Esophagus (tissue), 2 donors: ENCODE data around the gene CDH8. TPM values are rescaled to one million over a fixed set of nuclear protein-coding genes. Genes with fewer than 3 reads are reported as not detected.

Experiments used
- H3K27ac ChIP-seq, 2 donors: one replicate each; pipeline ENCODE4 v1.5.1; 2013; ENCODE audit warnings: low read depth in 2 of 2, mild to moderate bottlenecking in 2 of 2, inconsistent platforms in 1 of 2, low read length in 1 of 2, moderate library complexity in 1 of 2
- H3K27me3 ChIP-seq, 2 donors: one replicate each; pipeline ENCODE4 v1.6.1; 2013; ENCODE audit warnings: low read length in 2 of 2, control low read depth in 1 of 2, mild to moderate bottlenecking in 1 of 2; ENCODE audit not compliant: insufficient read depth in 2 of 2, control insufficient read depth in 1 of 2
- H3K36me3 ChIP-seq, 2 donors: one replicate each; pipeline ENCODE4 v1.6.1; 2013; ENCODE audit warnings: low read length in 1 of 2; ENCODE audit not compliant: control insufficient read depth in 2 of 2, insufficient read depth in 2 of 2
- H3K4me1 ChIP-seq, 2 donors: one replicate each; pipeline ENCODE4 v1.6.1; 2013; ENCODE audit warnings: low read length in 1 of 2; ENCODE audit not compliant: control insufficient read depth in 2 of 2, insufficient read depth in 2 of 2
- H3K4me3 ChIP-seq, 2 donors: one replicate each; pipeline ENCODE4 v1.5.1; 2013; ENCODE audit warnings: low read length in 2 of 2, mild to moderate bottlenecking in 2 of 2, low read depth in 1 of 2, moderate library complexity in 1 of 2
- H3K9me3 ChIP-seq, 2 donors: one replicate each; pipeline ENCODE4 v1.6.1; 2013; ENCODE audit warnings: mild to moderate bottlenecking in 2 of 2, low read depth in 1 of 2, low read length in 1 of 2, moderate library complexity in 1 of 2; ENCODE audit not compliant: control insufficient read depth in 2 of 2, insufficient read depth in 1 of 2
- WGBS, 2 donors: extraction: QIAGEN DNeasy Blood & Tissue Kit; methylation state at CpG; one replicate each; pipeline ENCODE4 v1.1.7; 2013; 5-methylcytosine and 5-hydroxymethylcytosine counted together
- polyA plus RNA-seq, 2 donors: library from polyadenylated mRNA; stranded (reverse); fragments of 200-250 nt; gene quantifications; one replicate each; pipeline ENCODE4 v1.2.3, GENCODE V29; 2013
- donor health status: healthy with polysubstance abuse.
- donor health status: Bipolar disorder and iron deficiency.

The CDH8 gene
- polyA plus RNA-seq, 2 donors = 0.14 to 0.15 TPM

DNA sequence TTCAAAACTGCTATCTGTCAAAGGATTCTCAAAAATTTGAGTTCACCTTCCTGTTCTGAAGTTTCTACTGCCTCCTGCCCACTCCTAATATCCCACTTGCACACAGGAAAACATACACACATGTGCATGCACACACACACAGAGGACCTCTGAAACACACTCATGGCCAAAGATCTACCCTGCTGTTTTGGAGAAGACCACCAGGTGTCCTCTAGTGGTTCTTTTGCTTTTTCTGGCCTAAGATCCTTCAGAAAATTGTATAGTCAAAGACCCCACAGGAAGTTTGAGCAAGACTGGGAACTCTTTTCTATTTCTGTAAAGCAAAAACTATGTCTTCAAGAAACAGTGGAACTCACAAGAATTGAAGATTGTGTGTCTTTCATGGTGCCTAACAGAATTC lies 90.2 kb downstream of the CDH8 start:
- no peaks in the 10 kb centered on the region for H3K4me1 ChIP-seq
- H3K4me3 ChIP-seq = no peak overlapping the region
- H3K36me3 ChIP-seq = no peaks in the 10 kb centered on the region
- peaks cover 0 to 6% of the 10 kb centered on the region in 2 donors for H3K9me3 ChIP-seq
- H3K27me3 ChIP-seq = no peaks in the 10 kb centered on the region
- H3K27ac ChIP-seq = no peak overlapping the region

DNA sequence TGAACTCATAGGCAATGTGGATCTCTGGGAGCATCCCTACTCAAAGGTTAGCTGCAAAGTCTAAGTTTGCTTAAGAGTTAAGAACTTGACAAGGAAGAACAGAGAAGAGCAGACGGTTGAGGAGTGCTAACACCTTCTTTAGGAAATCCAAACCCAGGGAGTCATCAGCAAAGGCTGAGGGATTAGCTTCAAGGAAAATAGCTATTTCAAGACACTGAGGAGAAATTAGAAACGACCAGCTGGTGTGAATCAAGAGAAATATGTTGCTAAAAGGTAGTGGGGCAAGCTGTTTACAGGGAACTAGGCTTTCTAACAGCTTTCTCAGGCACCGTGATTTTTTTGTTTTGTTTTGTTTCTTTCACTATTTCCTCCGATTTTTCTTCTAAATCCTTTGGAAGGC lies 90.7 kb downstream of the CDH8 start:
- H3K27ac ChIP-seq = no peak overlapping the region
- H3K4me3 ChIP-seq = no peak overlapping the region
- no peaks in the 10 kb centered on the region for H3K4me1 ChIP-seq
- 41% methylated on average over 4 of the region's 4 CpGs for WGBS, 2 donors
- peaks cover 0 to 6% of the 10 kb centered on the region in 2 donors for H3K9me3 ChIP-seq
- no peaks in the 10 kb centered on the region for H3K36me3 ChIP-seq
- H3K27me3 ChIP-seq = no peaks in the 10 kb centered on the region

- H3K9me3 ChIP-seq = peaks cover 0 to 6% of the 10 kb centered on the region in 2 donors
- WGBS, 2 donors = 45 to 59% methylated on average over 3 of the region's 3 CpGs
- no peaks in the 10 kb centered on the region for H3K27me3 ChIP-seq
Observed at GRCh38 chr16:61944004-61944403, 92.2 kb downstream of the CDH8 start.

DNA sequence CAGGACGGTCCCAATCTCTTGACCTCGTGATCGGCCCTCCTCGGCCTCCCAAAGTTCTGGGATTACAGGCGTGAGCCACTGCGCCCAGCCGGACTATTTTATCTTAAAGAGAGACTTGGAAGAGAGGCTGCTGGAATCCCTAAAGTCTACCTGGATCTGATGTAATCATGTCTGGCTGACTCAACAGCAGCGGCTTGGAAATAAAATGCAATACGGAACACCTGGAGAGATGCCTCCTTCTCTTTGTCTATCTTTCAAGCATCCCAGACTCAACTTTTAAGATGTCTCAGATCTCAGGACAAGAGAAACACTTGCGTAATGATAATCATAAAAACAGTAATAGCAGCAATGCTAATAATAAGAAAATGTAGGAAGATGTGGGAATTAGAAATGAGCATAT lies 95.6 kb downstream of the CDH8 start:
- H3K36me3 ChIP-seq = no peaks in the 10 kb centered on the region
- no peak overlapping the region for H3K4me3 ChIP-seq
- WGBS, 2 donors = 88 to 93% methylated on average over 10 of the region's 10 CpGs
- H3K27ac ChIP-seq = no peak overlapping the region
- H3K4me1 ChIP-seq = no peaks in the 10 kb centered on the region
- peaks cover 0 to 6% of the 10 kb centered on the region in 2 donors for H3K9me3 ChIP-seq
- no peaks in the 10 kb centered on the region for H3K27me3 ChIP-seq

More at GRCh38 chr16:61944004-61944403, 92.2 kb downstream of the CDH8 start:
- Histone ChIP-seq H3K4me1 (no peaks in the 10 kb centered on the region), H3K27ac (no peak overlapping the region), H3K4me3 (no peak overlapping the region), H3K36me3 (no peaks in the 10 kb centered on the region)

GRCh38 chr16:61937646-61938045 lies 98.6 kb downstream of the CDH8 start:
- Histone ChIP-seq H3K4me1 (no peaks in the 10 kb centered on the region), H3K9me3 (peaks cover 0 to 3% of the 10 kb centered on the region in 2 donors), H3K36me3 (no peaks in the 10 kb centered on the region), H3K4me3 (no peak overlapping the region), H3K27me3 (no peaks in the 10 kb centered on the region), H3K27ac (no peak overlapping the region)

- WGBS, 2 donors = 78 to 85% methylated on average over 2 of the region's 2 CpGs
- Histone ChIP-seq H3K9me3 (no peaks in the 10 kb centered on the region), H3K4me1 (no peaks in the 10 kb centered on the region), H3K27ac (no peak overlapping the region), H3K27me3 (no peaks in the 10 kb centered on the region), H3K36me3 (no peaks in the 10 kb centered on the region), H3K4me3 (no peak overlapping the region)
Observed at GRCh38 chr16:61936522-61936921, 99.7 kb downstream of the CDH8 start.

DNA sequence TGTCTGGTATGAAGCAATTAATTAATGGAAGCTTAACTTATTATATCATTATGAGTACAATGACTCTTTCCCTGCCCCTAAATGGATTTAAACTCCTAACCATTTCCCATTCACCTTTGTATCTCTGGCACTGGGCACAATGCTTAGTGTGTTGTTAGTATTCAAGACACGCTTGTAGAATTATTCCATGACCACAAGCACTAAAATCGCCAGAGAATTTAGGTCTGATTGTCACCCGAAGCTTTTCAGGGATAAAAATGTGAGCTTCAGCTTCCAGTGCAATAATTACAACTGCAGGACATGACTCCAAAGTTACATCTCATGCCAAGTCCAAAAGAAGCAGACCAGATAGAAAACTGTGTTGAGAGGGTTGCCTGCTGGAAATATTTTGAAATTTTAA lies 101.6 kb downstream of the CDH8 start:
- H3K4me1 ChIP-seq = no peaks in the 10 kb centered on the region
- H3K27me3 ChIP-seq = no peaks in the 10 kb centered on the region
- WGBS, 2 donors = 67 to 73% methylated on average over 3 of the region's 3 CpGs
- H3K27ac ChIP-seq = no peak overlapping the region
- H3K4me3 ChIP-seq = no peak overlapping the region
- no peaks in the 10 kb centered on the region for H3K9me3 ChIP-seq
- H3K36me3 ChIP-seq = no peaks in the 10 kb centered on the region

GRCh38 chr16:61929776-61930175 lies 106.5 kb downstream of the CDH8 start:
- H3K36me3 ChIP-seq = no peaks in the 10 kb centered on the region
- 71 to 81% methylated on average over 1 of the region's 1 CpG for WGBS, 2 donors
- no peaks in the 10 kb centered on the region for H3K27me3 ChIP-seq
- H3K9me3 ChIP-seq = no peaks in the 10 kb centered on the region
- H3K4me1 ChIP-seq = no peaks in the 10 kb centered on the region
- H3K4me3 ChIP-seq = no peak overlapping the region
- no peak overlapping the region for H3K27ac ChIP-seq

DNA sequence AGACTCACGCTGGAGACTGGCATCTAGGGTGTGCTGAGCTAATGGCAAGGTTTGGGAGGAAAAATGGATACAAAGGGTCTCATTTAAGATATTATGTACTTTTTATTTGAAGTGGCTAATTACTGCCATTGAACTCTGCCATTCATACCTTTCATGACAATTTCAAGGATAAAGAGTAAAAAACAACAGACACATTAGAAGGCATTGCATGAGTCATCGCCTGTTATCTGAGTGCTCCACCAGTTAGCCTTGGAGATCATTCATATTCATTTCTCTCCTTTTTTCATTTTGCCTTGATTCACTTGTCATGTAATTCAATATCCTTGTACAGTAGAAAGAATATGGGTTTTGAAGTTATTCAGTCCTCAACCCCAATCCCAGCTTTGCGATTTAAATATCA lies 109.5 kb downstream of the CDH8 start:
- Histone ChIP-seq H3K36me3 (no peaks in the 10 kb centered on the region), H3K4me3 (no peak overlapping the region), H3K9me3 (no peaks in the 10 kb centered on the region), H3K4me1 (no peaks in the 10 kb centered on the region), H3K27me3 (no peaks in the 10 kb centered on the region), H3K27ac (no peak overlapping the region)
- 79 to 84% methylated on average over 3 of the region's 3 CpGs for WGBS, 2 donors

DNA sequence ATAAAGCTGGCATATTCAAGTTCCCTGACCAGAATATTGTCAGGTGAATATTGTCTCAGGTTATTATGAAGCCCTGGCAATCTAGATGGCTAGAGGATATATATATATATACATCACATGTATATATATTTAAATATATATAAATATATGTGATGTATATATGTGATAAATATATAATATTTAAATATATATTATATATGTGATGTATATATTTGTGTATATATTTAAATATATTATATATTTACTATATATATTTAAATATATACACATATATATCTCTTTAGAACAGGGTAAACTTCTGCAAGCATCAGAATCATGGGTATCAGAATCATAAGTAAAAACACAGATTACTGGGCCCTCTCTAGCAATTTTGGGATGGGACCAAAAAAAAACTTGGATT lies 112.6 kb downstream of the CDH8 start:
- no peak overlapping the region for H3K4me3 ChIP-seq
- no peaks in the 10 kb centered on the region for H3K36me3 ChIP-seq
- no peaks in the 10 kb centered on the region for H3K9me3 ChIP-seq
- no peaks in the 10 kb centered on the region for H3K4me1 ChIP-seq
- H3K27me3 ChIP-seq = no peaks in the 10 kb centered on the region
- no peak overlapping the region for H3K27ac ChIP-seq
